BJ (cell line): ENCODE measurements around the gene GAB3. TPM values are rescaled to one million over a fixed set of nuclear protein-coding genes. Genes with fewer than 3 reads are reported as not detected.
"Not testable (repeated sequence)": the region's sequence is repeated elsewhere in the genome, so short reads cannot be mapped to it uniquely, and the experiment has no call there.

Source experiments
- CTCF ChIA-PET: fragments of 350-600 bp; formaldehyde crosslinking; extraction: SDS; loops from one replicate; lab custom pipeline; 2021; ENCODE audit warnings: antibody characterized with exemption, inconsistent platforms; lab: Yijun Ruan, JAX
- POLR2A ChIA-PET: fragments of 300-600 bp; sonication (Branson Sonifier 250); formaldehyde crosslinking; extraction: SDS; loops from one replicate; lab custom pipeline; 2021; ENCODE audit warnings: antibody characterized with exemption; lab: Charles Lee
- DNase-seq: peaks from one replicate; pipeline ENCODE4 v3.0.0-alpha.2; 2011; ENCODE audit warnings: low read depth
- H3K27me3 ChIP-seq: 2 replicates; pipeline ENCODE4 v1.6.0; 2011; ENCODE audit warnings: low read length; ENCODE audit not compliant: control insufficient read depth, insufficient read depth
- H3K36me3 ChIP-seq: 2 replicates; pipeline ENCODE4 v1.5.1; 2011; ENCODE audit warnings: low read length; ENCODE audit not compliant: control insufficient read depth, insufficient read depth
- H3K4me3 ChIP-seq: 2 replicates; pipeline ENCODE4 v1.5.1; 2011; ENCODE audit warnings: low read depth, mild to moderate bottlenecking, control low read depth, low read length
- polyA plus RNA-seq: library from polyadenylated mRNA; depleted of rRNA; stranded (reverse); fragments of >200 nt; gene quantifications from 2 replicates; pipeline ENCODE4 v1.2.3, GENCODE V29; 2011
- TF ChIP-seq, protein P1 (sequence below): IDR thresholded peaks from 2 replicates; pipeline ENCODE4 v1.5.1; 2011; ENCODE audit warnings: low read depth, mild to moderate bottlenecking, control low read depth, inconsistent platforms, low read length, moderate library complexity; ENCODE audit not compliant: insufficient read depth

GAB3 gene
- polyA plus RNA-seq, 1 experiment, result 0.82 TPM

DNA sequence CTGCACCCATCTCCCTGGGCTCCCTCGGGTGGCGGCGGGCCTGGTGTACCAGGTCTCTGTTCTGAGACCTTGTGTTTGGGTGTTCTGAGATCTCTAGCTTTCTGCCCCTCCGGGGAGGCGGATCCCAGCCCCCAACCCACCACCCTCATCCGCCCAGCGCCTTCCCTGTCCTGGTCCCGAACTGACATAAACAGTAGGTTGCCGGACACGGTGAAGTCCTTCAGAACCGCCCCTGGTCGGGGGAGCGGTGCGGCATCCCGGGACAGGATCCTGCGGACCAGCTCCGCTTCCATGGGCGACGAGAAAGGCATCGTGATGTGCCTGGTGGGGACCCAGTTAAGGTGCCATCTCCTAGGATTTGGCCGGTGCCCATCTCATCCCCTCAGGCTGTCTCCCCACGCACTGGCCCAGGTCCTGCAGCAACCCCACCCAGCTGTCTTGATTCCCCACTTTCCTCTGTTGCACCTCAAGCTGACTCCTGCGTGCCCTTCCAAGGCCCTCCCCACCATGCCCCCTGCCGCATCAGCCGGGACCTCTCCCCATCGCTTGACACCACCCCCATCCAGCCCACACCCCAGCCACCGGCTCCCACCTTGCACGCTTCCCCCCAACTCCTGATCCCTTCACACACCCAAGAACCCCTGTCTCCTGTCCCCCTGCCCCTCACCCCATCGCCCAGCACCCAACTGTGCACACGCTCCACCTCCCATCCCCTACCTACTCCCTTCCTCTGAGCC lies 98.4 kb downstream of the GAB3 start:
- CTCF ChIA-PET, result no interaction called here
- DNase-seq, result no peak
- POLR2A ChIA-PET, result no interaction called here
- TF ChIP-seq, protein P1, sequence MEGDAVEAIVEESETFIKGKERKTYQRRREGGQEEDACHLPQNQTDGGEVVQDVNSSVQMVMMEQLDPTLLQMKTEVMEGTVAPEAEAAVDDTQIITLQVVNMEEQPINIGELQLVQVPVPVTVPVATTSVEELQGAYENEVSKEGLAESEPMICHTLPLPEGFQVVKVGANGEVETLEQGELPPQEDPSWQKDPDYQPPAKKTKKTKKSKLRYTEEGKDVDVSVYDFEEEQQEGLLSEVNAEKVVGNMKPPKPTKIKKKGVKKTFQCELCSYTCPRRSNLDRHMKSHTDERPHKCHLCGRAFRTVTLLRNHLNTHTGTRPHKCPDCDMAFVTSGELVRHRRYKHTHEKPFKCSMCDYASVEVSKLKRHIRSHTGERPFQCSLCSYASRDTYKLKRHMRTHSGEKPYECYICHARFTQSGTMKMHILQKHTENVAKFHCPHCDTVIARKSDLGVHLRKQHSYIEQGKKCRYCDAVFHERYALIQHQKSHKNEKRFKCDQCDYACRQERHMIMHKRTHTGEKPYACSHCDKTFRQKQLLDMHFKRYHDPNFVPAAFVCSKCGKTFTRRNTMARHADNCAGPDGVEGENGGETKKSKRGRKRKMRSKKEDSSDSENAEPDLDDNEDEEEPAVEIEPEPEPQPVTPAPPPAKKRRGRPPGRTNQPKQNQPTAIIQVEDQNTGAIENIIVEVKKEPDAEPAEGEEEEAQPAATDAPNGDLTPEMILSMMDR, result no peak
- no peak overlapping the region for H3K4me3 ChIP-seq
- no peaks in the 10 kb centered on the region for H3K27me3 ChIP-seq
- no peaks in the 10 kb centered on the region for H3K36me3 ChIP-seq

DNA sequence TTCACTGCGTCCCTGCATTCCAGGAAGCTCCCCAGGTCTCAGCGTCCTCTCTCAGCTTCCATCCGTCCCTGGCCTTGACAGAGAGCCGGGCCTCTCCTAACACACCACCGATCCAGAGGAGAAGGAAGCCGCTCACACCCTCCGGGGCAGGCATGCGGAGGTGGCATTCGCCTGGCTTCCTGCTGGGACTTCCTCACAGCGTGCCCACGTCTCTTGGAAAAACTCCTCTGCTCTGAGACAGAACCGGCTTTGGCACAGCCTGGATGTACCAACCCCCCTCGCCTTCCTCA lies 100.7 kb downstream of the GAB3 start:
- no peaks in the 10 kb centered on the region for H3K36me3 ChIP-seq
- CTCF ChIA-PET, result no interaction called here
- H3K4me3 ChIP-seq, result no peak overlapping the region
- POLR2A ChIA-PET, result no interaction called here
- no peak for DNase-seq
- no peaks in the 10 kb centered on the region for H3K27me3 ChIP-seq
- TF ChIP-seq, protein P1, result no peak

DNA sequence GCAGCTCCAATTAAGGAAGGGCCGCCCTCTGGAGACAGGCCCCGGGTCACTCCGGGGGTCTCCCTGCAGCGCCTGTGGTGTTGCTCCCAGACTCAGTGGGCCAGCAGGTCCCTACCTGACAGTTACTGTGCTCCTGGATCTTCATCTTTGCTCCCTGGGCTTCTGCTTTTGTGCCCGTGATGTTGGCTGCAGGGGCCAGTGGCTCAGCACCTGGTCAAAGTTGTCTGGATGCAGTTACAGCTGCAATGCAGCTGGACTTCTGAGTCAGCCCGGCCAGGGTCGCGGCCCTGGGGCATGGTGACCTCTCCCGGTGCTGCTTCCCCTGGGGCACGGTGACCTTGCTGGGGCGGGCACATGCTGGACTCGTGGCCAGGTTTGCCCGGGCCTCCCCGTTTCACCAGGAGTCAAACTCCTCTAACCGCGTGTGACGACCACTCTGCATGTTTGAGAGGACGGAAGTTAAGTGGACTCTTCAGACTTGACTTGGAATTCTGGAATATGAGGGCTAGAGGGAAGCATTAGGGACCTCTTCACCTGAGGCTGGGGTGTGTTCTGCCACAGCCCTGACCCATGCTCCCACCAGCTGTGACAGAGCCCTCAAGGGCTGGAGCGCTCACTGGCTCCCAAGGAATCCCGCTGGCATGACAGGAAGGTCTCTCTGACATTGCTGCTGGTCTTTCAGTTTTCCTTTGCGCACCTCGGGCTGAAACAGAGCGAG lies 101.2 kb downstream of the GAB3 start:
- ChIA-PET CTCF (no interaction called here), POLR2A (no interaction called here)
- H3K36me3 ChIP-seq, result no peaks in the 10 kb centered on the region
- DNase-seq, result no peak
- TF ChIP-seq, protein P1, result no peak
- no peak overlapping the region for H3K4me3 ChIP-seq
- no peaks in the 10 kb centered on the region for H3K27me3 ChIP-seq

DNA sequence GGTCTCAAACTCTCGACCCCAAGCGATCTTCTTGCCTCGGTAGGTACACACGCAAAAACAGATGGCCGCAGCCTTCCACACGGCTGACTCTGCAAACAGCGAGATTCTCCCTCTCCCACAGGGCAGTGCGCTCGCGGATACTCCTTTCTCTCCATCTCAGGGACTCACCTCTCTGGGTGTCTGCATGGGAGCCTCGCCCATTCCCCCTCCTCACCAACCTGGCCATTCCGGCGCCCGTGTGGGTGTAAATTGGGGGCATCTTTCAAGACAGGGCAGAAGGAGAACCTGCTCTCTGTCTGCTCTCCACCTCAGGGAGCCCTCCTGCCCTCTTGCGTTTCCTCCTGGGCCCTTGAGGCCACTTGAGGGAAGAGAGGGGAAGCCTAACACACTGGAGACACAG lies 101.9 kb downstream of the GAB3 start:
- H3K4me3 ChIP-seq, result no peak overlapping the region
- ChIA-PET CTCF (no interaction called here), POLR2A (no interaction called here)
- H3K27me3 ChIP-seq, result no peaks in the 10 kb centered on the region
- H3K36me3 ChIP-seq, result no peaks in the 10 kb centered on the region
- TF ChIP-seq, protein P1, result no peak
- DNase-seq, result no peak

DNA sequence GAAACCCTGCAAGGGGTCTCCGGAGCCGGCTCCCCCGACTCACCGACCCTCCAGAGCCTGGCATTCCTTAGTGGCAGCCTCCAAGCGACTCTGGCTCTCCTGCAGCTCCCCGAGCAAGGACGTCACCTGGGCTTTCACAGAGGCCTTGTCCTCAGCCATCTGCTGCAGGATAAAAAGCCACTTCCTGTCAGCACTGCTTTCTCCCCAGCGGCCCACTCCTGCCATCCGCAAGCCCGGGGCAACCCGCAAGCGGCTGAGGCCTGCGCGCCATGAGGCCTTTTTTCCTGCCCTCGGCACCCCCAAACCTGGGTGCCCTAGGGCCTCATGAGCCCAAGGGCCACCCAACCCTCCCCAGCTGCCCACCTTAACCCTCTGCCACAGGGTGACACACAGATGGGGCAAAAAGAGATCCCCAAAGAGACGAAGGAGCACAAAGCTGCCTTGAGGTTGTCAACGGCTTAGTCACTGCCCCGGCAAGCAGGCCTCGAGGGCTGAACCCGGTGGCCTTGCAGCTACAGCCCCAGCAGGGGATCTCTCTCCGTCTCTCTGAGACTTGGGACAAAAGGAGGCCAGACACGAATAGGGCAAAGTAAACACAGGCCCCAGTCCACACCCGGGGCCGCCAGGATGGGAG lies 105.0 kb downstream of the GAB3 start:
- CTCF ChIA-PET, DNase-seq, H3K27me3 ChIP-seq: not testable (repeated sequence)

DNA sequence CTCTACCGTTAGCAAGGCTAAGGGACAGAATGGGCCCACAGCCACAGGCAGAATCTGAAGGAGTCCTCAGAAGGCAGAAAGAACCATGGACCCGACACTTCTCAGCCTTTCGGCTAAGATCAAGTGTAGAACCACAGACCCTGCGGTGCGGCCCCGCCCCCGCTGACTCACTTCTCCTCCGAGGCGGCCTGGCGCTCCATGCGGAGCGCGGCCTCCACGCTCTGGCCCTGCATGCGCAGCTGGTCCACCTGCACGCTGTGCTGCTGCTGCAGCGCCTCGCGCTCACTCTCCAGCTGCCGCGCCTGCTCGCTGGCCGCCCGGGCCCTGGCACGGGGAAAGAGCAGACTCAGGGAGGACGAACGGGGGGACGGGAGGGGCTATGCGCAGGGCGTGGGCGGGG lies 107.2 kb downstream of the GAB3 start:
- H3K4me3 ChIP-seq, CTCF ChIA-PET, DNase-seq, POLR2A ChIA-PET, H3K36me3 ChIP-seq, H3K27me3 ChIP-seq: not testable (repeated sequence)

More for the DNA sequence above, 105.0 kb downstream of the GAB3 start:
- H3K4me3 ChIP-seq, POLR2A ChIA-PET, H3K36me3 ChIP-seq: not testable (repeated sequence)

DNA sequence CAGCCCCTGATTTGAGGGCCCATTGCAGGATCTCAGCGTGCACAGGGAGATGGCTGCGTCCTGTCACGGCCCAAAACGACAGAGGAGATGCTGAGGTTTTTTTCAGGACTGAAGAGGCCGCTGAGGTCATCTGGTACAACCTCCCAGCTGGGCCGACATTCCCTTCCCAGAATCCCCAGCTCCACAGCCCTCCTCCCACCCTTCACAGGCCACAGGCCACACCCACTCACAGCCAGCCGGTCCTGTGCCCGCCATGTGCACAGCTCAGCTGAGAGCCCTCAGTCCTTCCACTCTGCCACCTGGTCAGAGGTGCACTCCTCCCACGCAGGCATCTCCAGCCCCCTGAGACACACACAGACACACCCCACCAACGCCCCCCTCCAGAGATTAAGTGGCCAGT lies 109.1 kb downstream of the GAB3 start:
- POLR2A ChIA-PET, H3K36me3 ChIP-seq, H3K4me3 ChIP-seq, DNase-seq, CTCF ChIA-PET, H3K27me3 ChIP-seq: not testable (repeated sequence)

DNA sequence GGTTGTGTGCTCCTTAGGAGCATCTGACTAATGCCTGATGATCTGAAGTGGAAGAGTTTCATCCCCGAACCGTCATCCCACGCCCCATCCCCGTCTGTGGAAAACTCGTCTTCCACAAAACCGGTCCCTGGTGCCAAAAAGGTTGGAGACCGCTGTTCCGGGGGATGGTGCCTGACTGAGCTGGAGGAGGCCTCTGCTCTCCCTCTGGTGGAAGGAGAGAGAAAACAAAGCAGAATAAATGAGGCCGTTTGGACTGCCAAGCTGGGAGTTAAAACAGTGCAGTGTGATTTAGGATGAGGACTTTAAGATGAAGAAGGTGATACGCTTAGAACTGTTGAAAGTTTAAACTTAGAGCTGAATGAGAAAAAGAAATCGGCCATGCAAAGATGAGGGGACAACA lies 117.2 kb downstream of the GAB3 start:
- POLR2A ChIA-PET, CTCF ChIA-PET, H3K27me3 ChIP-seq, H3K36me3 ChIP-seq, H3K4me3 ChIP-seq, DNase-seq: not testable (repeated sequence)

DNA sequence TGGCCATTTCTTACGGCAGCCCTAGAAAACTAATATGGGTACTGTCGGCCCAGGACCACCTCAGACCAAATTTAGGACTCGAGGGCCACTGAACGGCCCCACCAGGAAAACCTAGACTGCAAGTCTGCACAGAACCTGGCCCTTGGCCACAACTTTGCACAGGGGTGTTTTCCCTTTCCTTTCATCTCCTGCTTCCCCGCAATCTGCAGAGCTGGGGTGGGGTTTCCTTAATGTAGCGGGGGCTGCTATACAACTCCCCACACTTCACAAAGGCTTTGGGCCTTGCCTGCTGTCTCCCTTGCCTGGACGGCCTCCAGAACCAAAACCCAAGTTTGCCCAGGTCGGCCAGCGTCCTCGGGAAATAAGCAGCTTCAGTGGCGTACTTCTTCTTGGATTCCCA lies 119.9 kb downstream of the GAB3 start:
- H3K36me3 ChIP-seq, POLR2A ChIA-PET, H3K27me3 ChIP-seq, H3K4me3 ChIP-seq, DNase-seq, CTCF ChIA-PET: not testable (repeated sequence)
